ENCODE measurements around the gene OR10A3.
"Not testable (repeated sequence)": the region's sequence is repeated elsewhere in the genome, so short reads cannot be mapped to it uniquely, and the experiment has no call there.

Gene OR10A3, protein sequence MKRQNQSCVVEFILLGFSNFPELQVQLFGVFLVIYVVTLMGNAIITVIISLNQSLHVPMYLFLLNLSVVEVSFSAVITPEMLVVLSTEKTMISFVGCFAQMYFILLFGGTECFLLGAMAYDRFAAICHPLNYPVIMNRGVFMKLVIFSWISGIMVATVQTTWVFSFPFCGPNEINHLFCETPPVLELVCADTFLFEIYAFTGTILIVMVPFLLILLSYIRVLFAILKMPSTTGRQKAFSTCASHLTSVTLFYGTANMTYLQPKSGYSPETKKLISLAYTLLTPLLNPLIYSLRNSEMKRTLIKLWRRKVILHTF
- total RNA-seq, result 0 reads per million in 3 donors

DNA sequence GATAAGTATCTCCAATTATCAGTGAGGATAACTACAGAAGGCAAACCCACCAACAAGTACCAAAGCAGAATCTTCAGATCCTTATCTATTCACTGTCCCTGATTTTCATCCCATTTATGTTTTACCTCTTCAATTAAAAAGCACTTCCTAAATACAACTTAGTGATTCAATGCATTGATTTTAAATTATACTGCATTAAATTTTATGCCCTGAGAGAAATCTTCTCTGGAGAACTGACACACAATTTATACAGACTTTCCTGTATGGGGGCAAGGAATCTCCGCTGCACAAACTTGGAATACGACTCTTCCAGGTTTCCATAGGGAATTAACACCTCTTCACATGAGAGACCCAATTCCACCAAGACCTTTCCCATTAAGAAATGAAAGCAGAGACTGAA lies at the start of gene OR10A3:
TSS of gene OR10A3 (minus strand) at position 101 of the 400 bp plus-strand sequence. CDS start 2,188 bp downstream, outside the sequence.
- no peaks in the 10 kb centered on the region for H3K4me1 ChIP-seq (ENCODE audit: control insufficient read depth, insufficient read depth, low read length, poor library complexity, severe bottlenecking)
- no peak within 1 kb of the TSS for H3K27ac ChIP-seq (ENCODE audit: insufficient read depth, low read length, poor library complexity, severe bottlenecking)
- no peak within 1 kb of the TSS for H3K4me3 ChIP-seq (ENCODE audit: insufficient read depth, low read depth, low read length, poor library complexity, severe bottlenecking)
- no peaks in the 10 kb centered on the region for H3K36me3 ChIP-seq (ENCODE audit: control insufficient read depth, insufficient read depth, low read length)
- H3K9me3 ChIP-seq (ENCODE audit: control insufficient read depth, low read length), result no peaks in the 10 kb centered on the region
- DNase-seq, result no peak
- no peaks in the 10 kb centered on the region for H3K27me3 ChIP-seq (replicated peaks; ENCODE audit: control insufficient read depth, insufficient read depth, low read length, poor library complexity, severe bottlenecking)

DNA sequence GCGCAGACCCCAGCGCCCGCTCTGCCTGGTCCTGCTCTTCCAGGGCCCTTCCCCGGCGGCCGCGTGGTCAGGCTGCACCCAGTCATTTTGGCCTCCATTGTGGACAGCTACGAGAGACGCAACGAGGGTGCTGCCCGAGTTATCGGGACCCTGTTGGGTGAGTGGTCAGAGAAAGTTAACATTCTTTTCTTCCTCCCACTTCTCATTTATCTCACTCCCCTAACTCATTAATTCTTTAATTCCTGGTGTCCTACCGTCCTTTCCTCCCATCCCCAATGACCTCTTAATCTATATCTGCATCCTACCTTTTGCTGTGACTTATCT lies 46.0 kb upstream of the OR10A3 start:
- Histone ChIP-seq H3K4me1 (ENCODE audit: control insufficient read depth, insufficient read depth, low read length, poor library complexity, severe bottlenecking) (peaks cover 24% of the 10 kb centered on the region), H3K27ac (ENCODE audit: insufficient read depth, low read length, poor library complexity, severe bottlenecking) (peak overlapping the region; percentile 68), H3K36me3 (ENCODE audit: control insufficient read depth, insufficient read depth, low read length) (peaks cover 14% of the 10 kb centered on the region), H3K4me3 (ENCODE audit: insufficient read depth, low read depth, low read length, poor library complexity, severe bottlenecking) (peak overlapping the region; percentile 78)
- H3K27me3 ChIP-seq (replicated peaks; ENCODE audit: control insufficient read depth, insufficient read depth, low read length, poor library complexity, severe bottlenecking); H3K9me3 ChIP-seq (ENCODE audit: control insufficient read depth, low read length); DNase-seq: not testable (repeated sequence)

DNA sequence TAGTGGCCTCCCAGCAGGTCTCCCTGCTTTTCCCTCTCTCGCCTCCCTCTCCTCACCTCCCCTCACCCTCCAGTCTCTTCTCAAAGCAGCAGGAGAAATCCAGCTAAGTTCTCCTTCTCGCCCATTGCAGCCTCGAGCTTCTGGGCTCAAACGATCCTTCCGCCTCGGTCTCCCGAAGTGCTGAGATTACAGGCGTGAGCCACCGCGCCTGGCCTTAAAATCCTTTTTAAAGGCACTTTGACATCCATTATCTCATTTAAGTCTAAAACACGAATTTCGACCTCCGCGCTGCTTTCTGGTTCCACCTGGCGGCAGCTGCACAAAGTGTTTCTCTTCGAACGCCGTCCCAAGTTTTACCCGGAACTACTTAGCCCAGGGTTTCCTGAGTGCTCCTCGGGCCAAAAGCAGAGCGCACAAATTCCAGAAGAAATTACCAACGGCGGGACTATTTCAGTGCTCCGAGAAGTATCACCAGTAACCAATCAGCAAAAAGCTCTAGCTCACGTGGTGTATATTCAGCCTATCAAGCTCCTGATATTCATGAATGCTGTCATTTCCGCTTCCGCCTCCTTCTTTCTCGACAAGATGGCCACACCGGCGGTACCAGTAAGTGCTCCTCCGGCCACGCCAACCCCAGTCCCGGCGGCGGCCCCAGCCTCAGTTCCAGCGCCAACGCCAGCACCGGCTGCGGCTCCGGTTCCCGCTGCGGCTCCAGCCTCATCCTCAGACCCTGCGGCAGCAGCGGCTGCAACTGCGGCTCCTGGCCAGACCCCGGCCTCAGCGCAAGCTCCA lies 45.5 kb upstream of the OR10A3 start, which contains the start of gene EIF3F:
TSS of gene EIF3F (plus strand) at position 570 of the 792 bp plus-strand sequence. CDS start at position 586, 16 bp downstream.
- no peaks in the 10 kb centered on the region for H3K27me3 ChIP-seq (replicated peaks; ENCODE audit: control insufficient read depth, insufficient read depth, low read length, poor library complexity, severe bottlenecking)
- peak; percentile 82 to 91 (median 86) for DNase-seq
- peak within 1 kb of the TSS; percentile 78 for H3K4me3 ChIP-seq (ENCODE audit: insufficient read depth, low read depth, low read length, poor library complexity, severe bottlenecking)
- peak within 1 kb of the TSS; percentile 68 for H3K27ac ChIP-seq (ENCODE audit: insufficient read depth, low read length, poor library complexity, severe bottlenecking)
- peaks cover 8% of the 10 kb centered on the region for H3K36me3 ChIP-seq (ENCODE audit: control insufficient read depth, insufficient read depth, low read length)
- H3K4me1 ChIP-seq (ENCODE audit: control insufficient read depth, insufficient read depth, low read length, poor library complexity, severe bottlenecking), result peaks cover 24% of the 10 kb centered on the region
- H3K9me3 ChIP-seq (ENCODE audit: control insufficient read depth, low read length), result no peaks in the 10 kb centered on the region

DNA sequence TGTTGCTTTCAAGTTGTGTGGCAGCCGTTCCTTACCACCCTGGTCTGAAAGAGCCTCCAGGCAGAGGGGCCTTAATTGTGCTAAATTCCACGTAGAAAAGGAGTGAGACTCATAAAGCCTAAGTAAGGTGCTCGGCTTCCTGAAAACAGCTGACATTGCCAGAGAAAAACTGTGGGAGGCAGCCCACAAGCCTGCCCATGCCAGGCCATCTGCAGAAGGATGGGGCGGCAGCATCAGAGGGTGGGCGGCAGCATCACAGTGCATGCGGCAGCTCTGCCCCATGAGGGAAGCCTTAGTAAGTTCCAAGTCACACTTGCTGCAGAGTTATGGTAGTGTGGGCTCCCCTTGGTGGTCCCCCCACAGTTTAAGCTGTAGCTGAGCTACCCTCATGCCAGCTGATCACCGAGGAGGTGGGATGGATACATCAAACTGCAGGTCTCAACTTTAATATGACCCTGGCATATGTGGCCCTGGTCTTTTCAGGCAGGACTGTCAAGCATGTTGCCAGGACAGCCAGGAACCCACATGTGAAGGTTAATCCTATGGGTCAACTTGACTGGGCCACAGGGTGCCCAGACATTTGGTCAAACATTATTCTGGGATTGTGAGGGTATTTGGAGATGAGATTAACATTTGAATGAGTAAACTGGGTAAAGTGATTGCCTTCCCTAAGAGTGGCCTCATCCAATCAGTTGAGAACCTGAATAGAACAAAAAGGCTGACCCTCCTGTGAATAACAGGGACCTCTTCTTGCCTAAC lies 42.5 kb upstream of the OR10A3 start:
- Histone ChIP-seq H3K36me3 (ENCODE audit: control insufficient read depth, insufficient read depth, low read length) (no peaks in the 10 kb centered on the region), H3K4me1 (ENCODE audit: control insufficient read depth, insufficient read depth, low read length, poor library complexity, severe bottlenecking) (peaks cover 20% of the 10 kb centered on the region), H3K27me3 (replicated peaks; ENCODE audit: control insufficient read depth, insufficient read depth, low read length, poor library complexity, severe bottlenecking) (no peaks in the 10 kb centered on the region), H3K4me3 (ENCODE audit: insufficient read depth, low read depth, low read length, poor library complexity, severe bottlenecking) (no peak overlapping the region), H3K9me3 (ENCODE audit: control insufficient read depth, low read length) (no peaks in the 10 kb centered on the region), H3K27ac (ENCODE audit: insufficient read depth, low read length, poor library complexity, severe bottlenecking) (no peak overlapping the region)
- DNase-seq, result no peak

- no peaks in the 10 kb centered on the region for H3K27me3 ChIP-seq (replicated peaks; ENCODE audit: control insufficient read depth, insufficient read depth, low read length, poor library complexity, severe bottlenecking)
- H3K9me3 ChIP-seq (ENCODE audit: control insufficient read depth, low read length), result no peaks in the 10 kb centered on the region
- H3K4me3 ChIP-seq (ENCODE audit: insufficient read depth, low read depth, low read length, poor library complexity, severe bottlenecking), result no peak overlapping the region
- no peaks in the 10 kb centered on the region for H3K36me3 ChIP-seq (ENCODE audit: control insufficient read depth, insufficient read depth, low read length)
- H3K4me1 ChIP-seq (ENCODE audit: control insufficient read depth, insufficient read depth, low read length, poor library complexity, severe bottlenecking), result peaks cover 7% of the 10 kb centered on the region
- DNase-seq, result no peak
- no peak overlapping the region for H3K27ac ChIP-seq (ENCODE audit: insufficient read depth, low read length, poor library complexity, severe bottlenecking)
Measured at GRCh38 chr11:7982582-7983119, 41.1 kb upstream of the OR10A3 start.

- Histone ChIP-seq H3K9me3 (ENCODE audit: control insufficient read depth, low read length) (no peaks in the 10 kb centered on the region), H3K27me3 (replicated peaks; ENCODE audit: control insufficient read depth, insufficient read depth, low read length, poor library complexity, severe bottlenecking) (no peaks in the 10 kb centered on the region), H3K4me3 (ENCODE audit: insufficient read depth, low read depth, low read length, poor library complexity, severe bottlenecking) (no peak overlapping the region), H3K27ac (ENCODE audit: insufficient read depth, low read length, poor library complexity, severe bottlenecking) (no peak overlapping the region), H3K36me3 (ENCODE audit: control insufficient read depth, insufficient read depth, low read length) (no peaks in the 10 kb centered on the region), H3K4me1 (ENCODE audit: control insufficient read depth, insufficient read depth, low read length, poor library complexity, severe bottlenecking) (peaks cover 5% of the 10 kb centered on the region)
- DNase-seq, result no peak
Measured at GRCh38 chr11:7981619-7982157, 40.2 kb upstream of the OR10A3 start.

DNA sequence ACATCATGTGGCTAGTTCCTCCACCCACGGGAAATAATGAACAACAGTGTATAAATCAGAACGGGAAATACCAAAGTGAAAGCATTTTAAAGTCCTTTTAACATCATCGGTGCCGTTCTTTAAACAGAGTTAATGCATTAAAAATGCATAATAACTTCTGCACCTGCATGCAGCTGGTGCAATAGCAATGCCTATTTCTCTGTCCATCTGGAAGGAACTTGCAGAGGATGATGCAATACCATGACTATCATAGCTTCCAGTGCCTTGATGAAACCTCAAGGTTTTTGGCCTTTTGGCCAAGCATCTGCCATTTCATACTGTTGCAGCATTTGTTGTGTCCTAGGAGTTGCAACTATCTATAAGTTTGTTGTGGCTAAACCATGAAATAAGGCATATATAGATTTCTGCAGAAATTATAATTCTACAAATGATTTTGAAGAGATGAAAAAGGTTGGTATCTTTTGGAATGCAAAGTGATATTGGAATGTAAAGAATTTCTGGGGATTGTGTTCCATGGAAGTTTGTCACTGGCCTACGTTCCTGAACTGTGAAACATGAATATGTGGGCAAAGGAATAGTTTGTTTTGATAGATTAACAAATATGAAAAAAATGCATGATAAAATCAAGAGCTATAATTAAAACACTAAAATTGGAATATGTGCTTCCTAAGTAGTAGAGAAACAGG lies 35.9 kb upstream of the OR10A3 start:
- Histone ChIP-seq H3K4me1 (ENCODE audit: control insufficient read depth, insufficient read depth, low read length, poor library complexity, severe bottlenecking) (no peaks in the 10 kb centered on the region), H3K9me3 (ENCODE audit: control insufficient read depth, low read length) (no peaks in the 10 kb centered on the region), H3K36me3 (ENCODE audit: control insufficient read depth, insufficient read depth, low read length) (no peaks in the 10 kb centered on the region), H3K27ac (ENCODE audit: insufficient read depth, low read length, poor library complexity, severe bottlenecking) (no peak overlapping the region), H3K4me3 (ENCODE audit: insufficient read depth, low read depth, low read length, poor library complexity, severe bottlenecking) (no peak overlapping the region), H3K27me3 (replicated peaks; ENCODE audit: control insufficient read depth, insufficient read depth, low read length, poor library complexity, severe bottlenecking) (no peaks in the 10 kb centered on the region)
- no peak for DNase-seq

DNA sequence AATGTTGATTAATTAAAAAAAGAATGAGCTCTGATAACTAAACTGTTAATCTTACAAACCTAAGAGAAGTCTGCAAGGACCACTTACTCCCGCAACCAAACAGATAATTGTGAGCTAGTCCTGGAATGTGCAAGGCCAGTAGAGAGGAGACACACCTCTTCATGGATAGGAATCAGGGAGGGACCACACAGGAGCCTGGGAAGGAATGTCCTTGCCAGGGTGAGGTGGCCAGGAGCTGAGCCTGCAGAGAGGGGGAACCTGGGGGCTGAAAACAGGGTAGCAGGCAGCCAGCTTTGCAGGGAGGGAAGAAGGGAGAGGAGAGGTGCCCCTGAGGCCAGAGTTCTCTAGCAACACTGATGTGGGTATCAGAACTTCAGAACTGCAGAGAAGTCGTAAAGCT lies 33.2 kb upstream of the OR10A3 start:
- no peak for DNase-seq
- H3K4me1 ChIP-seq (ENCODE audit: control insufficient read depth, insufficient read depth, low read length, poor library complexity, severe bottlenecking), result no peaks in the 10 kb centered on the region

DNA sequence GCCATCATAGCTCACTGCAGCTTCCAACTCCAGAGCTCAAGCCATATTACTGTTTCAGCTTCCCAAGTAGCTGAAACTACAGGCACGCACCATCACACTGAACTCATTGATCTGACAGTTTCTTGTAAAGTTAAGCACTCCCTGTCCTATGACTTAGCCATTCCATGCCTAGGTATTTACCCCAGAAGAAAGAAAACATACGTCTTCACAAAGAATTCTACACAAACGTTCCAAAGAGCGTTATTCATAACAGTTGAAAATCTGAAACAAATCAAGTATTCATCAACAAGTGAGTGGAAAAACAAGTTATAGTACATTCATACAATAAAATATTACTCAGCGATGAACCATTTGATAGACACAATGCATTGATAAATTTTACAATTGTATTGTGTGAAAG lies 31.5 kb upstream of the OR10A3 start:
- no peaks in the 10 kb centered on the region for H3K36me3 ChIP-seq (ENCODE audit: control insufficient read depth, insufficient read depth, low read length)
- no peak overlapping the region for H3K27ac ChIP-seq (ENCODE audit: insufficient read depth, low read length, poor library complexity, severe bottlenecking)
- no peak overlapping the region for H3K4me3 ChIP-seq (ENCODE audit: insufficient read depth, low read depth, low read length, poor library complexity, severe bottlenecking)
- H3K4me1 ChIP-seq (ENCODE audit: control insufficient read depth, insufficient read depth, low read length, poor library complexity, severe bottlenecking), result no peaks in the 10 kb centered on the region
- no peaks in the 10 kb centered on the region for H3K9me3 ChIP-seq (ENCODE audit: control insufficient read depth, low read length)
- no peaks in the 10 kb centered on the region for H3K27me3 ChIP-seq (replicated peaks; ENCODE audit: control insufficient read depth, insufficient read depth, low read length, poor library complexity, severe bottlenecking)
- no peak for DNase-seq

More for the DNA sequence above, 33.2 kb upstream of the OR10A3 start:
- no peak overlapping the region for H3K27ac ChIP-seq (ENCODE audit: insufficient read depth, low read length, poor library complexity, severe bottlenecking)
- H3K4me3 ChIP-seq (ENCODE audit: insufficient read depth, low read depth, low read length, poor library complexity, severe bottlenecking), result no peak overlapping the region
- H3K27me3 ChIP-seq (replicated peaks; ENCODE audit: control insufficient read depth, insufficient read depth, low read length, poor library complexity, severe bottlenecking), result no peaks in the 10 kb centered on the region
- H3K36me3 ChIP-seq (ENCODE audit: control insufficient read depth, insufficient read depth, low read length), result no peaks in the 10 kb centered on the region
- H3K9me3 ChIP-seq (ENCODE audit: control insufficient read depth, low read length), result no peaks in the 10 kb centered on the region
